Hematopoietic multipotent progenitor cell (in vitro differentiated cells): ENCODE results near the gene CC2D1B. TPM values are rescaled to one million over a fixed set of nuclear protein-coding genes. Genes with fewer than 3 reads are reported as not detected.

Experiments
- DNase-seq, 3 donors: peaks; one replicate each; pipeline ENCODE4 v3.0.0-alpha.2; 2011 to 2015; ENCODE audit warnings: low read depth in 2 of 3, low spot score in 2 of 3
- total RNA-seq: library from RNA; depleted of rRNA; stranded (reverse); fragments of >200 nt; gene quantifications from one replicate; pipeline ENCODE4 v1.2.3, GENCODE V29; 2012

CC2D1B gene
- total RNA-seq, 1 donor, result 30.2 TPM

GRCh38 chr1:52359676-52360594 lies 6.1 kb downstream of the CC2D1B start:
- DNase-seq, result no peak

- no peak for DNase-seq
Observed at GRCh38 chr1:52358851-52359497, 7.0 kb downstream of the CC2D1B start.

- no peak for DNase-seq
Observed at GRCh38 chr1:52357397-52357796, 8.6 kb downstream of the CC2D1B start.

- no peak for DNase-seq
Observed at GRCh38 chr1:52356818-52357355, 9.1 kb downstream of the CC2D1B start.

GRCh38 chr1:52355847-52356505 lies 10.0 kb downstream of the CC2D1B start:
- DNase-seq, result no peak

GRCh38 chr1:52355436-52355835 lies 10.6 kb downstream of the CC2D1B start:
- DNase-seq, result no peak

GRCh38 chr1:52352690-52353089 lies 13.3 kb downstream of the CC2D1B start:
- DNase-seq, result no peak

- peak in 2 of 3 donors; percentile 31 to 66 for DNase-seq
Observed at GRCh38 chr1:52348704-52349300, 17.2 kb downstream of the CC2D1B start.

GRCh38 chr1:52346653-52347052 lies 19.4 kb downstream of the CC2D1B start:
- DNase-seq, result no peak

- DNase-seq, result no peak
Observed at GRCh38 chr1:52345252-52345651, 20.8 kb downstream of the CC2D1B start.

- DNase-seq, result no peak
Observed at GRCh38 chr1:52343979-52344378, 22.0 kb downstream of the CC2D1B start.

- no peak for DNase-seq
Observed at GRCh38 chr1:52341655-52342260, 24.2 kb downstream of the CC2D1B start.

GRCh38 chr1:52337439-52337838 lies 28.6 kb downstream of the CC2D1B start:
- no peak for DNase-seq

- no peak for DNase-seq
Observed at GRCh38 chr1:52334906-52335528, 31.0 kb downstream of the CC2D1B start.

GRCh38 chr1:52332411-52332810 lies 33.6 kb downstream of the CC2D1B start:
- no peak for DNase-seq

- no peak for DNase-seq
Observed at GRCh38 chr1:52328615-52329014, 37.4 kb downstream of the CC2D1B start.

GRCh38 chr1:52325786-52326185 lies 40.2 kb downstream of the CC2D1B start:
- DNase-seq, result no peak

GRCh38 chr1:52323731-52324130 lies 42.3 kb downstream of the CC2D1B start:
- no peak for DNase-seq

GRCh38 chr1:52321061-52321460 lies 44.9 kb downstream of the CC2D1B start:
- no peak for DNase-seq
